ENCODE results near the gene EPS8. TPM values are rescaled to one million over a fixed set of nuclear protein-coding genes. Genes with fewer than 3 reads are reported as not detected.

EPS8 gene
- total and polyA plus RNA-seq, 2 donors (not counting 1 experiment from before 2014, with no cell fraction given) = 0.76 to 0.96 TPM

DNA sequence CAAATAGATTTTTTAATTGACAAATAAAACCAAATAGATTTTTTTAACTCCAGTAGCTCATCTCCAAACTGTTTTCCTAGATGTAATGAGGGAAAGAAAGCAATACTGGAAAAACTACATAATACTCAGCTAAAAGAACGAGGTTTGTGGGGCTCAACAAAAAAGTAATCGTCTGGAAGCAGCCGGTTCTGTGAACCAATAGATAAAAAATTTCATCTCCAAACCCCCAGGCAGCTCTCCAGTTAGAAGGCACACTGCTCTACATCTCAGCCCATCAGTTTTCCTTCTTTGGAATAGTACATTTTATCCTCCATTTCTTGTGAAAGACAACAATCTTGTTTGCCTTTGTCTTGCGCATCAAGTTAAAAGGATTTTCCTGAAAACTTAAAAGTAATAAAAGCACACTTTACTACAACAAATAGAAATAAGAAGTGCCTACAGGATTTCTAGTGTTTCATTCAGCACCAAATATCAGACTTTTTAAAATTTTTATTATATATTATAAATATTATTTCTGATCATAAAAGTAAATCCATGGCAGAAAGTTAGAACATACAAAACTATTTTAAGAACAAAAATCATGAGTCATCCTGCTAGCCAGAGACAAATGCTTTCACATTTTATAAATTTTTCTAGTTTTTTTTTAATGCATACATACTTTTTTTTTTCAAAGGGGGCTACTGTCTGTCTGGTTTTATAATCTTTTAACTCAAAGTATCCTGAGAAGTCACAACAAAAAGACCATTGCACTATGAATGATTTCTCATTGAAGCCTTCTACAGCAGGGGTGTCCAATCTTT lies 67.7 kb downstream of the EPS8 start:
- no peak for DNase-seq
- Mint-ChIP-seq H3K27ac (no peak overlapping the region), H3K4me1 (no peaks in the 10 kb centered on the region), H3K9me3 (ENCODE audit: insufficient read depth) (no peaks in the 10 kb centered on the region), H3K4me3 (no peak overlapping the region), H3K27me3 (peaks cover 3% of the 10 kb centered on the region)
- Histone ChIP-seq H3K4me3 (ENCODE audit: control extremely low read depth in 1 of 5, extremely low read depth in 1 of 5, insufficient read depth in 1 of 5, low read depth in 2 of 5, low read length in 4 of 5) (no peak overlapping the region), H3K9me3 (ENCODE audit: control extremely low read depth in 1 of 3, control insufficient read depth in 2 of 3, insufficient read depth in 1 of 3, low read length in 2 of 3) (no peaks in the 10 kb centered on the region), H4K20me1 (ENCODE audit: control insufficient read depth, insufficient read depth, low read length, poor library complexity, severe bottlenecking) (no peaks in the 10 kb centered on the region), H3K4me2 (replicated peaks; ENCODE audit: low read depth, low read length, poor library complexity, severe bottlenecking) (no peak overlapping the region), H2AFZ (ENCODE audit: insufficient read depth, low read depth, low read length, poor library complexity, severe bottlenecking) (no peak overlapping the region), H3K79me2 (ENCODE audit: control insufficient read depth, insufficient read depth, low read length) (no peaks in the 10 kb centered on the region), H3K4me1 (ENCODE audit: control insufficient read depth in 2 of 2, insufficient read depth in 2 of 2, low read length in 2 of 2) (no peaks in the 10 kb centered on the region), H3K36me3 (replicated peaks in 1 of 2; ENCODE audit: control extremely low read depth in 1 of 2, control insufficient read depth in 1 of 2, extremely low read depth in 1 of 2, insufficient read depth in 2 of 2, low read length in 1 of 2) (no peaks in the 10 kb centered on the region), H3K27ac (ENCODE audit: low read length in 2 of 2) (no peak overlapping the region), H3K27me3 (replicated peaks in 1 of 4; ENCODE audit: control extremely low read depth in 1 of 4, control insufficient read depth in 3 of 4, insufficient read depth in 4 of 4, low read length in 3 of 4) (no peaks in the 10 kb centered on the region), H3K9ac (ENCODE audit: low read length) (no peak overlapping the region)
- no peak for TF ChIP-seq CTCF (IDR thresholded peaks at IDR 0.05)
- TF ChIP-seq EZH2 (IDR thresholded peaks at IDR 0.05; ENCODE audit: borderline replicate concordance, insufficient read depth, low read depth, low read length, poor library complexity, severe bottlenecking) = no peak
- intact Hi-C loops (cut with micrococcal nuclease) = no loop called here
- no peak for ATAC-seq (ENCODE audit: low read depth)
- WGBS (ENCODE audit: insufficient coverage) = 95% methylated on average over 2 of the region's 4 CpGs
- POLR2A ChIA-PET = no interaction called here
- CTCF ChIA-PET = no interaction called here

DNA sequence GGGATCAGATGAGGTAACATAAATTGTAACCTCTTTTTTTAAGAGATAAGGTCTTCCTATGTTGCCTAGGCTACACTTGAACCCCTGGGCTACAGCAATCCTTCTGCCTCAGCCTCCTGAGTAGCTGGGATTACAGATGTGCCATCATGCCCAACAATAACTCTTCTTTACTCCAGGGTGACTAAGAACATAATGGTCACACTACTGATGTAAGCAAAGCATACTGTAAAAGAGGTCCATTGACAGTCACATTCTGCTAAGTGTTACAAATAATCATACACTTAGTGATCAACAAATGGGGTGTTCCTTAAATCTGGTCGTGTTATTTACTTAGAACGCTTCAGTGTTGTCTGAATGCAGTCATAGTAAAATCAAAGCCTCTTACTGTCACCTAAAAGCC lies 68.9 kb downstream of the EPS8 start:
- no peak for TF ChIP-seq CTCF (IDR thresholded peaks at IDR 0.05)
- no peak for DNase-seq
- H3K27ac ChIP-seq (ENCODE audit: low read length in 2 of 2) = no peak overlapping the region
- no peak overlapping the region for H3K4me3 ChIP-seq (ENCODE audit: control extremely low read depth in 1 of 5, extremely low read depth in 1 of 5, insufficient read depth in 1 of 5, low read depth in 2 of 5, low read length in 4 of 5)
- no peak overlapping the region for H3K4me3 Mint-ChIP-seq
- no peak overlapping the region for H3K9ac ChIP-seq (ENCODE audit: low read length)
- H3K36me3 ChIP-seq (replicated peaks in 1 of 2; ENCODE audit: control extremely low read depth in 1 of 2, control insufficient read depth in 1 of 2, extremely low read depth in 1 of 2, insufficient read depth in 2 of 2, low read length in 1 of 2) = no peaks in the 10 kb centered on the region
- ChIA-PET CTCF (no interaction called here), POLR2A (no interaction called here)
- H3K9me3 Mint-ChIP-seq (ENCODE audit: insufficient read depth) = no peaks in the 10 kb centered on the region
- no peaks in the 10 kb centered on the region for H3K79me2 ChIP-seq (ENCODE audit: control insufficient read depth, insufficient read depth, low read length)
- no peaks in the 10 kb centered on the region for H3K4me1 ChIP-seq (ENCODE audit: control insufficient read depth in 2 of 2, insufficient read depth in 2 of 2, low read length in 2 of 2)
- H3K27me3 Mint-ChIP-seq = peaks cover under 1% of the 10 kb centered on the region
- H3K27me3 ChIP-seq (replicated peaks in 1 of 4; ENCODE audit: control extremely low read depth in 1 of 4, control insufficient read depth in 3 of 4, insufficient read depth in 4 of 4, low read length in 3 of 4) = no peaks in the 10 kb centered on the region
- H2AFZ ChIP-seq (ENCODE audit: insufficient read depth, low read depth, low read length, poor library complexity, severe bottlenecking) = no peak overlapping the region
- no peaks in the 10 kb centered on the region for H4K20me1 ChIP-seq (ENCODE audit: control insufficient read depth, insufficient read depth, low read length, poor library complexity, severe bottlenecking)
- H3K27ac Mint-ChIP-seq = no peak overlapping the region
- no peaks in the 10 kb centered on the region for H3K4me1 Mint-ChIP-seq
- H3K4me2 ChIP-seq (replicated peaks; ENCODE audit: low read depth, low read length, poor library complexity, severe bottlenecking) = no peak overlapping the region
- ATAC-seq (ENCODE audit: low read depth) = no peak
- intact Hi-C loops (cut with micrococcal nuclease) = no loop called here
- H3K9me3 ChIP-seq (ENCODE audit: control extremely low read depth in 1 of 3, control insufficient read depth in 2 of 3, insufficient read depth in 1 of 3, low read length in 2 of 3) = no peaks in the 10 kb centered on the region
- no CpG with 5 or more reads among the region's 2 CpGs for whole genome bisulfite sequencing (ENCODE audit: insufficient coverage)
